AG10803 (cell line): ENCODE measurements around the gene OXA1L.
"Not testable (repeated sequence)": the region's sequence is repeated elsewhere in the genome, so short reads cannot be mapped to it uniquely, and the experiment has no call there.

Experiments used
- DNase-seq: peaks from one replicate; pipeline ENCODE4 v3.0.0; 2010; ENCODE audit warnings: low read depth
- H3K4me3 ChIP-seq: 2 replicates; pipeline ENCODE4 v1.5.1; 2011; ENCODE audit warnings: mild to moderate bottlenecking, low read length, control low read depth
- CTCF ChIP-seq: conservative IDR thresholded peaks from 2 replicates; pipeline ENCODE4 v1.5.1; 2011; ENCODE audit warnings: mild to moderate bottlenecking, low read length, control low read depth, inconsistent platforms

OXA1L gene

GRCh38 chr14:22802860-22803686, 36.6 kb downstream of the OXA1L start:
- TF ChIP-seq CTCF: no peak
- no peak for DNase-seq
- no peak overlapping the region for H3K4me3 ChIP-seq

- DNase-seq: no peak
- H3K4me3 ChIP-seq: no peak overlapping the region
- no peak for TF ChIP-seq CTCF
Measured at GRCh38 chr14:22803687-22803974, 37.1 kb downstream of the OXA1L start.

- not testable (repeated sequence) for DNase-seq, H3K4me3 ChIP-seq
Measured at GRCh38 chr14:22805235-22805634, 38.7 kb downstream of the OXA1L start.

GRCh38 chr14:22807432-22808087, 41.1 kb downstream of the OXA1L start:
- no peak for DNase-seq

GRCh38 chr14:22808388-22809209, 42.1 kb downstream of the OXA1L start:
- DNase-seq: no peak
- no peak for TF ChIP-seq CTCF
- H3K4me3 ChIP-seq: no peak overlapping the region

More at GRCh38 chr14:22807432-22808087, 41.1 kb downstream of the OXA1L start:
- no peak overlapping the region for H3K4me3 ChIP-seq
- no peak for TF ChIP-seq CTCF

- no peak for DNase-seq
- no peak for TF ChIP-seq CTCF
Measured at GRCh38 chr14:22811722-22812121, 45.2 kb downstream of the OXA1L start.

GRCh38 chr14:22812744-22813143, 46.3 kb downstream of the OXA1L start:
- no peak overlapping the region for H3K4me3 ChIP-seq
- no peak for DNase-seq
- TF ChIP-seq CTCF: no peak

More at GRCh38 chr14:22811722-22812121, 45.2 kb downstream of the OXA1L start:
- H3K4me3 ChIP-seq: no peak overlapping the region
